COLO668 (cell line): ENCODE results near the gene CAMKMT.
"Not testable (repeated sequence)": the region's sequence is repeated elsewhere in the genome, so short reads cannot be mapped to it uniquely, and the experiment has no call there.

Experiments used
- DNase-seq: peaks from one replicate; lab custom pipeline; 2025; ENCODE audit not compliant: unreplicated experiment; lab: John Stamatoyannopoulos, UW

The CAMKMT gene

GRCh38 chr2:44580875-44581515 lies 219.2 kb downstream of the CAMKMT start:
- no peak for DNase-seq

GRCh38 chr2:44582363-44583008 lies 220.7 kb downstream of the CAMKMT start:
- DNase-seq: no peak

DNA sequence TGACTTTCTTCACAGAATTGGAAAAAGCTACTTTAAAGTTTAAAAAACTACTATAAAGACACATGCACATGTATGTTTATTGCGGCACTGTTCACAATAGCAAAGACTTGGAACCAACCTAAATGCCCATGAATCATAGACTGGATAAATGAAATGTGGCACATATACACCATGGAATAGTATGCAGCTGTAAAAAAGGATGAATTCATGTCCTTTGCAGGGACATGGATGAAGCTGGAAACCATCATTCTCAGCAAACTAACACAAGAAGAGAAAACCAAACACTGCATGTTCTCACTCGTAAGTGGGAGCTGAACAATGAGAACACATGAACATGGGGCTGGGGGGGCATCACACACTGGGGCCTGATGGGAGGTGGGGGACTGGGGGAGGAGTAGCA lies 233.9 kb downstream of the CAMKMT start:
- DNase-seq: not testable (repeated sequence)

DNA sequence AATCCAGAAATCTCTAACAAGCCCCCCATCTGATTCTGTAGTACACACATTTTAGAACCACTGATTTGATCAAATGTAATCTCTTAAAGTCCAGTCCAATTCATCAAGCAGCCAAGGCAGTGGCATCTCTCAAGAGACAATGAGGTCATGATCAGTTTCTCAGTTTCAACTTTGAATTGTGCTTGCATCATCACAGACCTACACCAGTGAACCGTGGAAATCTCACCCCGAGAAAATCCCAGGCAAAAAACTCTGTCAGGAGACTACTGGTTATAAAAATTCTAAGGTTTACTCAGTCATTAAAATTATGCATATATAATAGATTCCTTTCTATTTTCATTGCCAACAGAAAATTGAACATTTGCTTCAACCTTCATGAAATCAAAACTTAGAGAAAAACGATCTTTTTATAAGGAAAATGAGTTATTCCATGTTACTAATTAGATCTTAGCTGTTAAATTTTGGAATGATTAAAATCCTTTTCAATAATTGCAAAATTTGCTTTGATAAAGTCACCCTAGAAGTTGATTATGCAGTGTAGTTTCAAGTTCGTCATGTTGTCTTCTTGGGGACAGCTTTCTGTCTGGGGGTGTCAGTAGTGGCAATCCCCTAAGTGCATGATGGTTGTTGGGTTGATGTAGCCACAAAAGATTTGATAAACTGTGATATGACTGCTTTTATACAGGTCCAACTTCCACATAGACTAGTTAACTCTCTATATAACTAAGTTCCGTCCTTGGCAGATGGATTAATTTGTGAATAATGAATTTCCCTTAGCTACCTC lies 235.0 kb downstream of the CAMKMT start:
- DNase-seq: no peak

GRCh38 chr2:44598330-44599119 lies 236.8 kb downstream of the CAMKMT start:
- no peak for DNase-seq

GRCh38 chr2:44599130-44599529 lies 237.4 kb downstream of the CAMKMT start:
- no peak for DNase-seq

DNA sequence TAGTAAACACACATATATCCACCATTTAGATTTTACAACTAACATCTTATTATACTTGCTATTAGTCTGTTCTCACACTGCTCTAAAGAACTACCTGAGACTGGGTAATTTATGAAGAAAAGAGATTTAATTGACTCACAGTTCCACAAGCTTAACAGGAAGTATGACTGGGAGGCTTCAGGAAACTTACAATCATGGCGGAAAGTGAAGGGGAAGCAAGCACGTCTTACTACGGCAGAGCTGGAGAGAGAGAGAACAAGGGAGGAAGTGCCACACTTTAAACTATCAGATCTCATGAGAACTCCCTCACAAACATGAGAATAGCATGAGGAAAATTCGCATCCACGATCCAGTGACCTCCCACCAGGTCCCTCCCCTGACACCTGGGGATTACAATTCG lies 240.7 kb downstream of the CAMKMT start:
- DNase-seq: no peak

DNA sequence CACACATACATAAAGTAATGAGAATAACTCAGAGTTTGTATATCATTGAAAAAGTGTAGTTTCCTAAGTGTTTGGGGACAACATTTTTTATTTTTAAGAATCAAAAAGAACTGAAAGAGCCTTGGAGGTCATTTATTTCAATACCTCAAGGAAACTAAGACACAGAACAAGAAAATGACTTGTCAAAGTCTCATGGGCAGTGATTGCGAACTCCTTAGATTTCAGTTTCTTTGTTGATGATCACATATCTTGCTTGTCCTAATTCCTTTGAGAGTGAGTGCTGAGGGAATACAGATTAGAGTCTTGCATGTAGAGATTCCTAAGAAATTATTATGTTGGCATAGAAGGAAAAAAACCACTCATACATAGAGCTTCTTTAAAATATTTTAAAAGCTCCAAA lies 243.8 kb downstream of the CAMKMT start:
- no peak for DNase-seq

GRCh38 chr2:44612276-44612675 lies 250.5 kb downstream of the CAMKMT start:
- no peak for DNase-seq

DNA sequence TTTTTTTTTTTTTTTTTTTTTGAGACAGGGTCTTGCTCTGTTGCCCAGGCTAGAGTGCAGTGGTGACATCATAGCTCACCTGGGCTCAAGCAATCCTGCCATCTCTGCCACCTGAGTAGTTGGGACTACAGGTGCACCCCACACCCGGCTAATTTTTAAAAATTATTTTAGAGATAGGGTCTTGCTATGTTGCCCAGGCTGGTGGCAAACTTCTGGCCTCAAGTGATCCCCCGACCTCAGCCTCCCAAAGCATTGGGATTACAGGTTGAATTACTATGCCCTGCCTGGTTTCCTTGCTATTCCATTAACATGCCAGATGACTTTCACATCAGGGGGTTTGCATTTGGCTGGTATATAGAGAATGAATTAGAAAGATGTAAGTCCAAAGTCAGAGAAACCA lies 253.2 kb downstream of the CAMKMT start:
- DNase-seq: no peak

- DNase-seq: no peak
Measured at GRCh38 chr2:44615950-44616518, 254.3 kb downstream of the CAMKMT start.

GRCh38 chr2:44616667-44617155 lies 255.0 kb downstream of the CAMKMT start:
- no peak for DNase-seq

GRCh38 chr2:44618251-44619023 lies 256.7 kb downstream of the CAMKMT start:
- DNase-seq: no peak

DNA sequence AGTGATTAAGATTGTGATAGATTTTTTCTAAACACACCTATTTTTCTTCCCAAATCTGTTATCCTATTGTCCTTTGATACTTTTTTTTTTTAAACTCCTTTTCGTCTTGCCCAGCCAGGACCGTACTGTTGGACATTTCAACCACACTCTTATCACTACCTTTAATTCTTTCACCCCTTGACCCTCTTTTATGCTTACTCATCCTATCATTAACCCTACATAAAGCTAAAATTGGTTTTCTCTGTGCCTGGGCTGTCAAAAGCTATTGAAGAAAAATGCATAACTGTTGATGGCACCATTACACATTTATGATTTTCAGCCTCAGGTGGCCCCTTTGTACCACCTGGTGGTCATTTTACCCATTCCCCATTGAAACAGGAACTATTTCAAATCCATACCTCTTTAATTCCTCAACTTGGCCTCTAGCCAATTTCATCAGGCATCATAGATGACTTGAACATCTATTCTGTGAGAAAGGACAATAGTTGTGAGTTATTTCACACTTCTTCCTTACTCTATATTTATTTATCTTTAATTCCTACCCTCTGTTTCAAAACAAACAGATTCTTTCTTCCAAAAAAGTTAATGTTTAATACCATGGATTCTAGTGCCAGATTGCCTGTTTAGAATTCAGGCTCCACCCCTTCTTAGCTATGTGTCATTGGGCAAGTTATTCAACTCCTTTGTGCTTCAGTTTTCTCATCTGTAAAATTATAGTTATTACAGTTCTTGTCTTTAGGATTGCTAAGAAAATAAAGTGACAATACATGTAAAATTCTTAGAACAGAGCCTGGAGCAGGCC lies 258.6 kb downstream of the CAMKMT start:
- no peak for DNase-seq

GRCh38 chr2:44623622-44624351 lies 262.0 kb downstream of the CAMKMT start:
- no peak for DNase-seq

DNA sequence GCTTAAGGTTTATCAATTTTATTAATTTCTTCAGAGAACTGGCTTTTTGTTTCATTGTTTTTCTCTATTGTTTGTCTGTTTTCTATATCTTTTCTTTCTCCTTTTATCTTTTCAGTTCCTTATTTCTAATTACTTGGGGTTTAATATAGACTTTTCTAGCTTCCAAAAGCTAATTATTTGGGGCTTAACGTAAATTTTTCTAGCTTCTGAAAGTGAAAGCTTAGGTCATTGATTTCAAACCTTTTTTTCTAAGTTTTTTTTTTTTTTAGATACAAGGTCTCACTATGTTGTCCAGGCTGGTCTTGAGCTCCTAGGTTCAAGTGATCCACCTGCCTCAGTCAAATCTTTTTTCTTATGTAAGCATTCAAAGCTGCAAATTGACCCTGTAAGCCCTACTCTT lies 266.6 kb downstream of the CAMKMT start:
- no peak for DNase-seq

- no peak for DNase-seq
Measured at GRCh38 chr2:44632931-44633689, 271.4 kb downstream of the CAMKMT start.

DNA sequence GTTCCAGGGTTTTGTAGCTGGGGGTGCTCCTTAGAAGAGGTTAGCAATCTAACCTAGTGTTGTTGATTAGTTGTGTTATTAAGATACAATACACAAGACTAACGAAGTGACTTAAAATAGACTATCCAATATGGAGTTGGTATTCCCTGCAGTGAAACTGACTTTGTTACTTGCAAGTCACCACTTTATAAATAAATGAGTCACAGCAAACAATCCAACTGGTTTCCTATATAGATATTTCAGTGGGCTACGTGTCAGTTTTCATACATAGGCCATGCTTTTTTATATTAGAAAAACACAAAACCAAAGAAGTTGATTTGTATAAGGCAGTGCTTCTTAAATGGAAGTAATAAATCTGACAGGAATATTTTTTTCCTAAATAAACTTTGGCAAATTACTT lies 274.0 kb downstream of the CAMKMT start:
- no peak for DNase-seq
